ENCODE results near the gene MARK4. TPM values are rescaled to one million over a fixed set of nuclear protein-coding genes. Genes with fewer than 3 reads are reported as not detected.

Gene MARK4
- total RNA-seq, result 10 to 100 TPM in 3 of 4 donors, 1 to 10 TPM in 1; 6.4 to 19.6 (median 14.9) TPM

- Histone ChIP-seq H3K9me3 (no peaks in the 10 kb centered on the region), H3K36me3 (peaks cover 0 to 8% (median 0%) of the 10 kb centered on the region in 3 donors), H3K27ac (peak within 1 kb of the TSS; percentile 88 to 93 (median 92)), H3K4me3 (peak within 1 kb of the TSS; percentile 85 to 98 (median 94)), H3K4me1 (peaks cover 33 to 63% (median 35%) of the 10 kb centered on the region in 3 donors), H3K27me3 (no peaks in the 10 kb centered on the region)
- DNase-seq, result no peak
- TF ChIP-seq POLR2A (IDR thresholded peaks at IDR 0.05) (no peak), CTCF (IDR thresholded peaks at IDR 0.05) (no peak)
- intact Hi-C loops (cut with DNase I), result no loop called here
- 0 to 2% methylated on average over 10 to 14 of the region's 58 CpGs for WGBS, 2 donors
Measured at GRCh38 chr19:45250832-45251451, at the start of gene MARK4. TSS of gene MARK4 (plus strand) at chr19:45251271. CDS start at chr19:45251589, 318 bp downstream.

DNA sequence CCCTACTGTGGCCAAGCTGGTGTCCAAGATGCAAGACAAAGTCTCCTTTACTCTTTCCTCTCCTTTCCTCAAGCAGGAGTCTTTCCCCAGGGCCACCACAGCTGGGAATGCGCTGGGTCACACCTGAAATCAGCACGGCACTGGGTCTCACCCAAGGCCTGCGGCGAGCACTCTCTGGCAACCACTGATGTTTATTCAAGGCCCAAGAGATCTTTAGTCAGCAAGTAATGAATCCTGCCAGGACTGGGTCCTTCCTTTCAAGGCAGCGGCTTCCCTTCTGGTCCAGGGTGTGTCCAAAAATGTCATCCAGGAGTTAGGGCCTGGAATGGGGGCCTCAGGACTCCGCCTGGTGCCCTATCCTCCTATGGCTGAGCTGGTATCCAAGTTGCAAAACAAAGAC lies 48.4 kb upstream of the MARK4 start:
- intact Hi-C loops (cut with DNase I), result no loop called here
- Histone ChIP-seq H3K4me3 (no peak overlapping the region), H3K27ac (peak overlapping the region; percentile 56 to 66 (median 60)), H3K27me3 (no peaks in the 10 kb centered on the region), H3K4me1 (peaks cover 0 to 42% (median 11%) of the 10 kb centered on the region in 3 donors), H3K36me3 (no peaks in the 10 kb centered on the region), H3K9me3 (no peaks in the 10 kb centered on the region)
- DNase-seq, result no peak
- TF ChIP-seq POLR2A (IDR thresholded peaks at IDR 0.05), result no peak
- TF ChIP-seq CTCF (IDR thresholded peaks at IDR 0.05), result no peak
- 17 to 60% methylated on average over 3 to 5 of the region's 6 CpGs for WGBS, 2 donors

DNA sequence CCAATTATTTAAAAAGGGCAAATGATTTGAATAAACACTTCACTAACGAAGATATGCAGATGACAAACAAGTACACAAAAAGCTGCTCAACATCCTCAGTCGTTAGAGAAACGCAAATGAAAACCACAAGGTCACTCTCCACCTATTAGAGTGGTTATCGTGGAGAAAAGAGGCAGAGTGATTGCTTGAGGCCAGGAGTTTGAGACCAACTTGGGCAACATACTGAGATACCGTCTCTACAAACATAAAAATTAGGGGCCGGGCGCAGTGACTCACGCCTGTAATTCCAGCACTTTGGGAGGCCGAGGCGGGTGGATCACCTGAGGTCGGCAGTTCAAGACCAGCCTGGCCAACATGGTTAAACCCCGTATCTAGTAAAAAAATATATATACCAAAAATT lies 45.3 kb upstream of the MARK4 start:
- Histone ChIP-seq H3K9me3 (no peaks in the 10 kb centered on the region), H3K4me3 (no peak overlapping the region), H3K36me3 (no peaks in the 10 kb centered on the region), H3K27ac (no peak overlapping the region), H3K4me1 (peaks cover 0 to 40% (median 11%) of the 10 kb centered on the region in 3 donors), H3K27me3 (peaks cover 0 to 6% (median 0%) of the 10 kb centered on the region in 4 donors)
- 78 to 81% methylated on average over 11 to 12 of the region's 12 CpGs for WGBS, 2 donors
- no peak for TF ChIP-seq POLR2A (IDR thresholded peaks at IDR 0.05)
- no peak for TF ChIP-seq CTCF (IDR thresholded peaks at IDR 0.05)
- no peak for DNase-seq
- intact Hi-C loops (cut with DNase I), result no loop called here

DNA sequence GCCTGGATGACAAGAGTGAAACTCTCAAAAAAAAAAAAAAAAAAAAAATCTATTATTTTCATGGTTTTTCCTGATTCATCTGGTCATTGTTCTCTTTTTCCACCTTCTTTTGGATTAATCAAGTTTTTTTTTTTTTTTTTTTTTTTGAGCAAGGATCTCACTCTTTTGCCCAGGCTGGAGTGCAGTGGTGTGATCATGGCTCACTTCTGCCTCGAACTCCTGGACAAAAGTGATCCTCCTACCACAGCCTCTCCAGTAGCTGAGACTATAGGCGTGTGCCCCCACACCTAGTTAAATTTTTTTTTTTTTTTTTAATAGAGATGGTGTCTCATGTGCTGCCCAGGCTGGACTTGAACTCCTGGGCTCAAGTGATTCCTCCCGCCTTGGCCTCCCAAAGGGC lies 44.7 kb upstream of the MARK4 start:
- 92 to 95% methylated on average over 3 of the region's 3 CpGs for WGBS, 2 donors
- peaks cover 0 to 11% (median 0%) of the 10 kb centered on the region in 4 donors for H3K27me3 ChIP-seq
- intact Hi-C loops (cut with DNase I), result no loop called here
- no peak overlapping the region for H3K4me3 ChIP-seq
- no peak for DNase-seq
- TF ChIP-seq POLR2A (IDR thresholded peaks at IDR 0.05) (no peak), CTCF (IDR thresholded peaks at IDR 0.05) (no peak)
- H3K27ac ChIP-seq, result no peak overlapping the region
- H3K4me1 ChIP-seq, result peaks cover 0 to 41% (median 11%) of the 10 kb centered on the region in 3 donors
- H3K36me3 ChIP-seq, result no peaks in the 10 kb centered on the region
- no peaks in the 10 kb centered on the region for H3K9me3 ChIP-seq

DNA sequence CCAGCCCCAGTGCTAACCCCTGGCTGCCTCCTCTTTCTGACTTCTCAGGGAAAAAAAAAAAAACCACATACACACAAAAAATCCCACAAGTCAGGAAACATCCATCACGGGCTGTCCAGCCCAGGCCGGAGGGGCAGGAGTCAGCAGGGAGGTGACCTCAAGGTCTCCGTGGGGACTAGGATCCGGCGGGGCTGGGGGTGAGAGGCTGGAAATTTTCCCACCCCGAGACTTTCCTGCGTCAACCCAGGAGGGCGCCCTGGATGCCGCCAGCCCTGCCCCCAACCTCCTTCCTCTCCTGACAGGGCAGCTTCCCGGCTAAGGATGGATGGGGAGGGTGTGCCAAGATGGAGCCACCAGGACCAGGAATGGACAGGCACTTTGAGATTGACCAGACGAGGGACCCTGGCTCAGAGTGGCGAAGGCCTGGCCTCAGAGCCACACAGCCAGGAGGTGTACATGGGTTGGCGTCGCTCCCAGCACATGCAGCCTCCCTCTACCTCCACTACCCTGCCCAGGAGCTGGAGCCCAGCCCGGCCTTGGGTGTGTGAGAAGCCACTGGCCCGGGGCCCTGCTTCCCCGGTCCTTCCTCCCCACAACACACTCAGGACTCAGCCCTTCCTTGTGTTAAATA lies 39.2 kb upstream of the MARK4 start:
- Histone ChIP-seq H3K9me3 (no peaks in the 10 kb centered on the region), H3K4me1 (peaks cover 11 to 61% (median 17%) of the 10 kb centered on the region in 3 donors), H3K36me3 (no peaks in the 10 kb centered on the region), H3K27me3 (peaks cover 0 to 58% (median 0%) of the 10 kb centered on the region in 4 donors), H3K27ac (peak overlapping the region in 3 of 4 donors; percentile 46 to 53 (median 49)), H3K4me3 (no peak overlapping the region)
- intact Hi-C loops (cut with DNase I), result no loop called here
- TF ChIP-seq CTCF (IDR thresholded peaks at IDR 0.05) (no peak), POLR2A (IDR thresholded peaks at IDR 0.05) (no peak)
- 5% methylated on average over 6 of the region's 17 CpGs; no CpG with 5 or more reads in 1 of the 2 donors for WGBS, 2 donors
- DNase-seq, result no peak

Data from esophagus squamous epithelium (tissue), 5 donors.